Muscle of back (tissue), 11 donors: ENCODE data around the gene VKORC1. TPM values are rescaled to one million over a fixed set of nuclear protein-coding genes. Genes with fewer than 3 reads are reported as not detected.

Source experiments
- DNase-seq, 3 donors: peaks; one replicate each; pipeline versions ENCODE4 v3.0.0 to v3.0.0-alpha.2; 2013
- polyA plus RNA-seq, 10 donors: library from polyadenylated mRNA; unstranded; fragments of 120-200 nt; gene quantifications; one replicate each; pipeline ENCODE4 v1.2.1, GENCODE V29; 2013; ENCODE audit not compliant: insufficient read length in 10 of 10

VKORC1 gene
- polyA plus RNA-seq, 10 donors = 51.1 to 68.1 (median 58.2) TPM

GRCh38 chr16:31132303-31132979 is 37.8 kb upstream of the VKORC1 start:
- DNase-seq = no peak

- no peak for DNase-seq
Observed at GRCh38 chr16:31131841-31132271, 37.3 kb upstream of the VKORC1 start.

- DNase-seq = no peak
Observed at GRCh38 chr16:31131416-31131815, 36.8 kb upstream of the VKORC1 start.

- DNase-seq = no peak
Observed at GRCh38 chr16:31130899-31131298, 36.3 kb upstream of the VKORC1 start.

- no peak for DNase-seq
Observed at GRCh38 chr16:31130336-31130891, 35.8 kb upstream of the VKORC1 start.

- DNase-seq = no peak
Observed at GRCh38 chr16:31129568-31130335, 35.2 kb upstream of the VKORC1 start.

GRCh38 chr16:31128711-31129567 is 34.3 kb upstream of the VKORC1 start:
- no peak for DNase-seq

GRCh38 chr16:31127182-31127581 is 32.6 kb upstream of the VKORC1 start:
- DNase-seq = no peak

GRCh38 chr16:31125844-31126243 is 31.2 kb upstream of the VKORC1 start:
- DNase-seq = peak in 1 of 3 donors; percentile 1

GRCh38 chr16:31120129-31120528 is 25.5 kb upstream of the VKORC1 start:
- DNase-seq = no peak

- DNase-seq = no peak
Observed at GRCh38 chr16:31118223-31119155, 23.9 kb upstream of the VKORC1 start.

GRCh38 chr16:31117384-31118222 is 23.0 kb upstream of the VKORC1 start, which contains the start of gene KAT8:
KAT8 (plus strand) TSS chr16:31117664; CDS start chr16:31117682, 18 bp downstream.
- DNase-seq = peak; percentile 98 to 99 (median 98)

- DNase-seq = no peak
Observed at GRCh38 chr16:31114468-31114867, 19.9 kb upstream of the VKORC1 start.

GRCh38 chr16:31113121-31114120 is 18.8 kb upstream of the VKORC1 start:
- no peak for DNase-seq

GRCh38 chr16:31112711-31113110 is 18.1 kb upstream of the VKORC1 start:
- no peak for DNase-seq

GRCh38 chr16:31111881-31112466 is 17.4 kb upstream of the VKORC1 start:
- DNase-seq = no peak

GRCh38 chr16:31110106-31111034 is 15.8 kb upstream of the VKORC1 start:
- no peak for DNase-seq
